ENCODE data around the gene APOL6.

GRCh38 chr22:35633520-35633919 is 14.7 kb upstream of the APOL6 start:
- TF ChIP-seq CTCF (IDR thresholded peaks at IDR 0.05) (no peak), POLR2A (IDR thresholded peaks at IDR 0.05) (no peak)

Data from Peyer's patch (tissue), 4 donors.